ENCODE results near the gene RFX1.
"Not testable (repeated sequence)": the region's sequence is repeated elsewhere in the genome, so short reads cannot be mapped to it uniquely, and the experiment has no call there.

Gene RFX1

DNA sequence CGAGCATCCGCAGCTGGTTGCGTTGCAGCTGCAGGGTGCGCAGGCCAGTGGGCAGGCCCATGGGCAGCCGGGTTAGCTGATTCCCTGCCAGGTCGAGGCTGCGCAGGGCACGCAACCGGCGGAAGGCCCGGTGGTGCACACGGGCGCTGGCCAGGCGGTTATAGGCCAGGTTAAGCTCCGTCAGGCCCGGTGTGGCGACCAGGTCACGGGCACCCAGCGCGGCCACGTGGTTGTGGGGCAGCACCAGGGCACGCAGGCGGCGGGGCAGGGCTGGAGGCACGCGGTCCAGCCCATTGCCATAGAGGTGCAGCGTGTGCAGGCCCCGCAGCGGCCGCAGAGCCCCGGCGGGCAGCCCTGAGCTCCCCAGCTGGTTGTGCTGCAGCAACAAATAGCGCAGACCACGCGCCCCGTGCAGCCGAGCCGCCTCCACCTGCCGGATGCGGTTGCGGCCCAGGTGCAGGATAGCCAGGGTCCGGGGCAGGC is 73.2 kb downstream of the RFX1 start:
- no peak for DNase-seq

DNA sequence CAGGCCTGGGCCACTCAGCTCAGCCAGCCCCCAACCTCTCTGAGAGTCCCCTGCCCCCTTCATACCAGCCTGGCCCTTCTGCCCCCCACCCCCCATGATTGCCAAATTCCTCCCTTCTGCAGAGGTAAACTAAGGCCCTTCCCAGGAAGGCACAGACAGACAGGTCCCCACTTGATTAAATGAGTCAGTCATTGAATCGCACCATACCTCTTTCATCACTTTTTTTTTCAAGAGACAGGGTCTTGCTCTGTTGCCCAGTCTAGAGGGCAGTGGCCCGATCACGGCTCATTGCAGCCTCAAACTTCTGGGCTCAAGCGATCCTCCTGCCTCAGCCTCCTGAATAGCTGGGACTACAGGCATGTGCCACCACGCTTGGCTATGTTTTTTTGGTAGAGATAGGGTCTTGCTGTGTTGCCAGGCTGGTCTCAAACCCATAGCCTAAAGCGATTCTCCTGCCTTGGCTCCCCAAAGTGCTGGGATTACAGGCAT is 73.9 kb downstream of the RFX1 start:
- no peak for DNase-seq

- DNase-seq, result no peak
Measured at GRCh38 chr19:13931391-13932148, 74.5 kb downstream of the RFX1 start.

GRCh38 chr19:13930402-13930801 is 75.7 kb downstream of the RFX1 start:
- DNase-seq, result no peak

DNA sequence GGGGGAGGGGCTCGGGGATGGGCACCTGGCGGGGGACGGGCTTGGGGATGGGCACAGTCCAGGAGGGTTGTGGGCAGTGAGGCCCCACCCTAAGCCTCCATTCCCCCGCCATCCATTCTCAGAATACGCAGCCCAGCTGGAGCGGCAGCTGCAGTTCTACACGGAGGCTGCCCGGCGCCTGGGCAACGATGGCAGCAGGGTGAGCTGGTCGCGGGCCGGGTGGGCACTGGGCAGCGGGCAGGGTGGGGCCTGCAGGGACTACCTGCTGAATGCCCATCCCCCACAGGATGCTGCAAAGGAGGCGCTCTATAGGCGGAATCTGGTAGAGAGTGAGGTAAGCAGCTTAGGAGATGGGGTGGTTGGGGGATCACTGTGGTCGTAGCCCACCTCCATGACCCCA is 76.2 kb downstream of the RFX1 start:
- DNase-seq, result no peak

- DNase-seq, result no peak
Measured at GRCh38 chr19:13929340-13929739, 76.8 kb downstream of the RFX1 start.

DNA sequence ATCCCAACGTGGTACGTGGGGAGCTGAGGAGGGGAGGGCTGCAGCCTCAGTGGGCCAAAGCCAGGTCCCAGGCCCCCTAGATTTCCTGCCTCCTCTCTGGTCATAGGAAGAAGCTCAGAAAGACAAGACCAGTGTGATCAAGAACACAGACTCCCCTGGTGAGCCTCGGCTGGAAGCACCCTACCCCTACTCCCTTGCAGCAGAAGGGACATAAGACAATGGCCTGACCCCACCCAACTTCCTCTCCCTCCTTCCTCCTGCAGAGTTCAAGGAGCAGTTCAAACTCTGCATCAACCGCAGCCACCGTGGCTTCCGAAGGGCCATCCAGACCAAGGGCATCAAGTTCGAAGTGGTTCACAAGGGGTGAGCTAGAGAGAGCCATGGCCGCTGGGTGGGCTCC is 79.4 kb downstream of the RFX1 start:
- no peak for DNase-seq

DNA sequence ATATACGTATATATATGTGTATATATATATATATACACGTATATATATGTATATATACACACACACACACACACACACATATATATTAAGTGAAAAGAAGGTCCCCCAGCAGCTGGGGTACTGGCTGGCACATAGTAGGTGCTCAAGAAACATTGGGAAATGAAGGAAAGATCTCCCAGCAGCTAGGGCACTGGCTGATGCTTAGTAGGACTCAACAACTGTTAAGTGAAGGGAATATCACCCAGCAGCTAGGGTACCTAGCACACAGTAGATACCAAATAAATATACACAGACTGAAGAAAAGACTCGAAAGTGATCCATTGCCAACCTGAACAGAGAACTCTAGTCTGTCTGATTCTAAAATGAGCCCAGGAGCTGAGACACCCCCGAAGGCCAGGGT is 80.1 kb downstream of the RFX1 start:
- no peak for DNase-seq

- no peak for DNase-seq
Measured at GRCh38 chr19:13923194-13923987, 82.7 kb downstream of the RFX1 start.

DNA sequence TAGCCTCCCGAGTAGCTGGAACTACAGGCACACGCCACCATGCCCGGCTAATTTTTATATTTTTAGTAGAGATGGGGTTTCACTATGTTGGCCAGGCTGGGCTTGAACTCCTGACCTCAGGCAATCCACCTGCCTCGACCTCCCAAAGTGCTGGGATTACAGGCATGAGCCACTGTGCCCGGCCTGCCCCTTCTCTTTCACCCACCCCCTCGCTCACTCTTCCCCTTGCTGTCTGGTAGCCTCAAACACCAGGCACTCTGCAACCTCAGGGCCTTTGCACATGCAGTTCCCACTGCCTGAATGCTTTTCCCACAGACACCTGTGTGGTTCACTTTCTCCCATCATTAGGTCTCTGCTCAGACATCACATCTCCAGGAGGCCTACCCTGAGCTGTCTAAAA is 84.0 kb downstream of the RFX1 start:
- not testable (repeated sequence) for DNase-seq

GRCh38 chr19:13920940-13921747 is 85.0 kb downstream of the RFX1 start:
- peak; percentile 30 for DNase-seq

DNA sequence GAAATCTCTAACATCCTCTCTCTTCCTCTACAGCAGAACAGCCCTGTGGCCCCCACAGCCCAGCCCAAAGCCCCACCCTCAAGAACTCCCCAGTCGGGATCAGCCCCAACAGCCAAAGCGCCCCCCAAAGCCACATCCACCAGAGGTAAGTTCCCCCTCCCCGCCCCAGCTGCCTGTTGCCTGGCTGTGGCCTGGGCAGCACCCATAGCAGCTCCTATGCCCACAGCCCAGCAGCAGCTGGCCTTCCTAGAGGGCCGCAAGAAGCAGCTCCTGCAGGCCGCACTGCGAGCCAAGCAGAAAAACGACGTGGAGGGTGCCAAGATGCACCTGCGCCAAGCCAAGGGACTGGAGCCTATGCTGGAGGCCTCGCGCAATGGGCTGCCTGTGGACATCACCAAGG is 85.6 kb downstream of the RFX1 start:
- DNase-seq, result no peak

DNA sequence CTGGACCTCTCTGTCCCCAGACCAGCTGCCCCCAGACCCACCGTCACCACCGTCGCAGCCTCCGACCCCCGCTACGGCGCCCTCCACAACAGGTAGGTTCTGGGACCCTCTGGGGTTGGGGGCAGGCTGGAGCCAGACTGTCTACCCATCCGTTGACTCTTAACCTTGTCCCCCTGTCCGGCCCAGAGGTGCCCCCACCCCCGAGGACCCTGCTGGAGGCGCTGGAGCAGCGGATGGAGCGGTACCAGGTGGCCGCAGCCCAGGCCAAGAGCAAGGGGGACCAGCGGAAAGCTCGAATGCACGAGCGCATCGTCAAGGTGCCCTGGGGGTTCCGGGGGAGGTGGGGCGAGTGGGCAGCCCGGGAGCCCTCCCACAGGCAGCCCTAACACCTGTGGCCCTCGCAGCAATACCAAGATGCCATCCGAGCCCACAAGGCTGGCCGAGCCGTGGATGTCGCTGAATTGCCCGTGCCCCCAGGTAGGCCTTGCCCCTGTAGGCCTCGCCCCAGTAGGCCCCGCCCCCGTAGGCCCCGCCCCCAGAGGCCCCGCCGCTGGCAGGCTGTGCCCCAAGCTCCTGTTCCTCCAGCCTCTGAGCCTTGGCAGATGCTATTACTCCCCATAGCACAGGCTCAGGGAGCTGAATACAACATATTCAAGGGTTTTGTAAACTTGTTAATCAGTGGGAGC is 87.3 kb downstream of the RFX1 start:
- no peak for DNase-seq

- no peak for DNase-seq
Measured at GRCh38 chr19:13917888-13918406, 88.2 kb downstream of the RFX1 start.

DNA sequence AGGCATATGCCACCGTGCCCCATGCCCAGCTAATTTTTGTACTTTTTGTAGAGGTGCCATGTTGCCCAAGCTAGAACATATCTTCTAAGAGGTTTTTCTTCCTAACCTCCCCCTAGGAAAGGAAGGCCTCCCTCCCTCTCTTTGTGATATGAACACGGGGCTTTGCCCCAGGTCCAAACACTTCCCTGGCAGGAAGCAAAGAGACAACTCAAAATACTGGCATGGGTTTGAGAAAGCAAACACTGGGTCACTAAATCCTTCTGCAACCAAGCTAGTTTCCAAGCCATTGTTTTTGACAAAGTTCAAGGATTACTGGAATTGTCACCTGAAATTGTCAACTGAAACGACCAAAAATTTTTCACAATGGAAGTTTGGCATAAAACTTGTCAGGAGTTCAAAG is 91.3 kb downstream of the RFX1 start:
- DNase-seq, result no peak

- no peak for DNase-seq
Measured at GRCh38 chr19:13913352-13913751, 92.8 kb downstream of the RFX1 start.
